Measurements from ENCODE around the gene CYP4F2.
"Not testable (repeated sequence)": the region's sequence is repeated elsewhere in the genome, so short reads cannot be mapped to it uniquely, and the experiment has no call there.

The CYP4F2 gene

DNA sequence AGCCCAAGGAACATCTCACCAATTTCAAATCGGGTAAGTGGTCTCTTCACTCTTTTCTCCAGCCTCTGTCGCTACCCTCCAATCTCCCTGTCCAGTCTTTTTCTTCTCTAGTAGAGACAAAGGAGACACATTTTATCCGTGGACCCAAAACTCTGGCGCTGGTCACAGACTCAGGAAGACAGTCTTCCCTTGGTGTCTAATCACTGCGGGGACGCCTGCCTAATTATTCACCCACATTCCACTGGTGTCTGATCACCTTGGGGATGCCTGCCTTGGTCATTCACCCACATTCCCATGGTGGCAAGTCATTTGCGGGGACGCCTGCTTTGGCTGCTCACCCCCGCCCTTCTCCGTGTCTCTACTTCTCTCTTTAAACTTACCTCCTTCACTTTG is 68.6 kb downstream of the CYP4F2 start:
- DNase-seq (ENCODE audit: low read depth) = no peak
- H3K4me3 ChIP-seq (ENCODE audit: low read depth, low read length) = no peak overlapping the region

DNA sequence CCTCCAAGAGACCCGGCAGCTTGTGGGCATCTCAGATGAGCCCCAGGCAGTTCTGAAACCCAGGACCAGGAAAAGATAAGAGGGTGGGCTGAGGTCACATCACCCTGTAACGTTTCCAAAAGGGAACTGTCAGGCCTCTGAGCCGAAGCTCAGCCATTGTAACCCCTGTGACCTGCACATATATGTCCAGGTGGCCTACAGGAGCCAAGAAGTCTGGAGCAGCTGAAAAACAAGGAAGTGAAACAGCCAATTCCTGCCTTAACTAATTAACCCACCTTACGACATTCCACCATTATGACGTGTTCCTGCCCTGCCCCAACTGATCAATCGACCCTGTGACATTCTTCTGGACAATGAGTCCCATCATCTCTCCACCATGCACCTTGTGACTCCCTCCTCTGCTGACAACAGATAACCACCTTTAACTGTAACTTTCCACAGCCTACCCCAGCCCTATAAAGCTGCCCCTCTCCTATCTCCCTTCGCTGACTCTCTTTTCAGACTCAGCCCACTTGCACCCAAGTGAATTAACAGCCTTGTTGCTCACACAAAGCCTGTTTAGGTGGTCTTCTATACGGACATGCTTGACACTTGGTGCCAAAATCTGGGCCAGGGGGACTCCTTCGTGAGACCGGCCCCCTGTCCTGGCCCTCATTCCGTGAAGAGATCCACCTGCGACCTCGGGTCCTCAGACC is 69.1 kb downstream of the CYP4F2 start:
- not testable (repeated sequence) for DNase-seq (ENCODE audit: low read depth); H3K4me3 ChIP-seq (ENCODE audit: low read depth, low read length)

DNA sequence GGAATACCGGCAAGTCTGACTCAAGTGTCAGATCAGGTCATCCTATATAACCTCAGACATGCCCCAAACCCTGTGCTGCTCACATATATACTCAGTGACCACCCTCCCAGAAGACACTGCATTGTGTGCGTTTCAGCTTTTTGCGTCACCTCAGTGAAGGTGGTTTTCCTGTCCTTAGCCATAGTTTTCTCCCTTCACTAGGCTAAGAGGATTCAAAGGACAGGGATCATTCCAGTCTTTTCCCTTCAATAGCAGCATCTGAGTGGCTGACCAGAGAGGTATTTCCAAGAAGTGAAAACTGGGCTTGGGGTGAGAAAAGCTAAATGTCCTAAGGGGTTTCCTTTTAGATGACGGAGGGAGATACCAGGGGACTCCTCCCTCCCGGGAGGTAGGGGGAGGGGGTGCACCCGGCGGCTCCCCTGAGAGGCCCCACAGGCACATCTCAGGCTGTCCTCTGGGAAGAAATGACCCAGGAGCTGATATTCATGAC is 69.7 kb downstream of the CYP4F2 start:
- H3K4me3 ChIP-seq (ENCODE audit: low read depth, low read length) = no peak overlapping the region
- DNase-seq (ENCODE audit: low read depth) = no peak
